Thoracic aorta (tissue), 2 donors: ENCODE measurements around the gene NDUFA7. TPM values are rescaled to one million over a fixed set of nuclear protein-coding genes. Genes with fewer than 3 reads are reported as not detected.

ENCODE experiments used
- ATAC-seq: fragments of 150-250 bp; one replicate; pipeline ENCODE4 v1.8.0; 2017; ENCODE audit warnings: low read depth; ENCODE audit not compliant: insufficient number of reproducible peaks, low FRiP score
- DNase-seq: peaks from one replicate; pipeline ENCODE4 v3.0.0-alpha.2; 2020; ENCODE audit warnings: low spot score
- H3K27ac ChIP-seq, 2 donors: fragments of 200-600 bp; sonication (generic); 1 replicate in 1 of 2; 2 replicates in 1 of 2; pipeline ENCODE4 v1.5.1; 2016; ENCODE audit warnings: mild to moderate bottlenecking in 2 of 2, moderate library complexity in 2 of 2
- H3K27me3 ChIP-seq: fragments of 200-600 bp; sonication (generic); replicated peaks from 2 replicates; pipeline ENCODE4 v1.6.0; 2016; ENCODE audit warnings: mild to moderate bottlenecking; ENCODE audit not compliant: insufficient read depth
- H3K36me3 ChIP-seq: fragments of 200-600 bp; sonication (generic); one replicate; pipeline ENCODE4 v1.5.1; 2016
- H3K4me1 ChIP-seq, 2 donors: fragments of 200-600 bp; sonication (generic); 1 replicate in 1 of 2; 2 replicates in 1 of 2; pipeline versions ENCODE4 v1.5.1 to v1.6.0; 2016; ENCODE audit warnings: low read depth in 2 of 2, mild to moderate bottlenecking in 1 of 2; ENCODE audit not compliant: control insufficient read depth in 1 of 2
- H3K4me3 ChIP-seq: fragments of 200-600 bp; sonication (generic); 2 replicates; pipeline ENCODE4 v1.5.1; 2016; ENCODE audit warnings: mild to moderate bottlenecking
- H3K9me3 ChIP-seq: fragments of 200-600 bp; sonication (generic); 2 replicates; pipeline ENCODE4 v1.5.1; 2016
- CTCF ChIP-seq: fragments of 200-600 bp; sonication (generic); IDR thresholded peaks from one replicate; pipeline ENCODE4 v1.5.1; 2019; ENCODE audit warnings: antibody characterized with exemption
- total RNA-seq, 2 donors: library from RNA; depleted of rRNA; stranded (reverse); fragments of >200 nt; gene quantifications; one replicate each; pipeline versions ENCODE4 v1.1.0 to v1.2.3, GENCODE V29; 2016

The NDUFA7 gene
- total RNA-seq, 2 donors from 2014 or later = 9.2 to 22.2 TPM

GRCh38 chr19:8366121-8366581, 45.0 kb upstream of the NDUFA7 start:
- Histone ChIP-seq H3K27me3 (no peaks in the 10 kb centered on the region), H3K36me3 (peaks cover 4% of the 10 kb centered on the region), H3K4me3 (no peak overlapping the region), H3K9me3 (no peaks in the 10 kb centered on the region), H3K4me1 (peaks cover 19 to 47% of the 10 kb centered on the region in 2 donors), H3K27ac (no peak overlapping the region)
- ATAC-seq = no peak
- TF ChIP-seq CTCF = no peak
- DNase-seq = no peak

GRCh38 chr19:8363803-8364771, 42.9 kb upstream of the NDUFA7 start, which contains the start of gene ANGPTL4:
Gene ANGPTL4 (plus strand): TSS chr19:8364155. CDS start chr19:8364322, 167 bp downstream.
- H3K9me3 ChIP-seq = no peaks in the 10 kb centered on the region
- TF ChIP-seq CTCF = peak; percentile 26
- DNase-seq (peak; percentile 53), ATAC-seq (no peak)
- peak within 1 kb of the TSS; percentile 84 for H3K27ac ChIP-seq
- peaks cover 3% of the 10 kb centered on the region for H3K36me3 ChIP-seq
- peak within 1 kb of the TSS; percentile 81 for H3K4me3 ChIP-seq
- peaks cover 19 to 47% of the 10 kb centered on the region in 2 donors for H3K4me1 ChIP-seq
- H3K27me3 ChIP-seq = no peaks in the 10 kb centered on the region

- Histone ChIP-seq H3K36me3 (no peaks in the 10 kb centered on the region), H3K27me3 (no peaks in the 10 kb centered on the region), H3K4me1 (peaks cover 10 to 36% of the 10 kb centered on the region in 2 donors), H3K4me3 (peak overlapping the region; percentile 32), H3K27ac (peak overlapping the region; percentile 84), H3K9me3 (no peaks in the 10 kb centered on the region)
- TF ChIP-seq CTCF = no peak
- DNase-seq (peak; percentile 94), ATAC-seq (peak; percentile 88)
Observed at GRCh38 chr19:8361921-8362793, 41.0 kb upstream of the NDUFA7 start.

GRCh38 chr19:8360196-8360595, 39.0 kb upstream of the NDUFA7 start:
- no peak overlapping the region for H3K4me3 ChIP-seq
- no peaks in the 10 kb centered on the region for H3K9me3 ChIP-seq
- no peak for TF ChIP-seq CTCF
- ATAC-seq (no peak), DNase-seq (no peak)
- no peaks in the 10 kb centered on the region for H3K27me3 ChIP-seq
- H3K4me1 ChIP-seq = peaks cover 5 to 29% of the 10 kb centered on the region in 2 donors
- no peak overlapping the region for H3K27ac ChIP-seq
- no peaks in the 10 kb centered on the region for H3K36me3 ChIP-seq

GRCh38 chr19:8358948-8359347, 37.8 kb upstream of the NDUFA7 start:
- no peak for ATAC-seq
- H3K36me3 ChIP-seq = no peaks in the 10 kb centered on the region
- H3K4me1 ChIP-seq = peaks cover 9 to 40% of the 10 kb centered on the region in 2 donors
- DNase-seq = no peak
- no peak for TF ChIP-seq CTCF
- H3K4me3 ChIP-seq = no peak overlapping the region
- no peaks in the 10 kb centered on the region for H3K27me3 ChIP-seq
- no peak overlapping the region for H3K27ac ChIP-seq
- no peaks in the 10 kb centered on the region for H3K9me3 ChIP-seq
